BJ (cell line): ENCODE data around the gene SLC12A3. TPM values are rescaled to one million over a fixed set of nuclear protein-coding genes. Genes with fewer than 3 reads are reported as not detected.

Experiments used
- CTCF ChIA-PET: fragments of 350-600 bp; formaldehyde crosslinking; extraction: SDS; loops from one replicate; lab custom pipeline; 2021; ENCODE audit warnings: antibody characterized with exemption, inconsistent platforms; lab: Yijun Ruan, JAX
- POLR2A ChIA-PET: fragments of 300-600 bp; sonication (Branson Sonifier 250); formaldehyde crosslinking; extraction: SDS; loops from one replicate; lab custom pipeline; 2021; ENCODE audit warnings: antibody characterized with exemption; lab: Charles Lee
- DNase-seq: peaks from one replicate; pipeline ENCODE4 v3.0.0-alpha.2; 2011; ENCODE audit warnings: low read depth
- H3K27me3 ChIP-seq: 2 replicates; pipeline ENCODE4 v1.6.0; 2011; ENCODE audit warnings: low read length; ENCODE audit not compliant: control insufficient read depth, insufficient read depth
- H3K36me3 ChIP-seq: 2 replicates; pipeline ENCODE4 v1.5.1; 2011; ENCODE audit warnings: low read length; ENCODE audit not compliant: control insufficient read depth, insufficient read depth
- H3K4me3 ChIP-seq: 2 replicates; pipeline ENCODE4 v1.5.1; 2011; ENCODE audit warnings: low read depth, mild to moderate bottlenecking, control low read depth, low read length
- CTCF ChIP-seq: IDR thresholded peaks from 2 replicates; pipeline ENCODE4 v1.5.1; 2011; ENCODE audit warnings: low read depth, mild to moderate bottlenecking, control low read depth, inconsistent platforms, low read length, moderate library complexity; ENCODE audit not compliant: insufficient read depth
- polyA plus RNA-seq: library from polyadenylated mRNA; depleted of rRNA; stranded (reverse); fragments of >200 nt; gene quantifications from 2 replicates; pipeline ENCODE4 v1.2.3, GENCODE V29; 2011

The SLC12A3 gene
- polyA plus RNA-seq, 1 experiment = not detected

DNA sequence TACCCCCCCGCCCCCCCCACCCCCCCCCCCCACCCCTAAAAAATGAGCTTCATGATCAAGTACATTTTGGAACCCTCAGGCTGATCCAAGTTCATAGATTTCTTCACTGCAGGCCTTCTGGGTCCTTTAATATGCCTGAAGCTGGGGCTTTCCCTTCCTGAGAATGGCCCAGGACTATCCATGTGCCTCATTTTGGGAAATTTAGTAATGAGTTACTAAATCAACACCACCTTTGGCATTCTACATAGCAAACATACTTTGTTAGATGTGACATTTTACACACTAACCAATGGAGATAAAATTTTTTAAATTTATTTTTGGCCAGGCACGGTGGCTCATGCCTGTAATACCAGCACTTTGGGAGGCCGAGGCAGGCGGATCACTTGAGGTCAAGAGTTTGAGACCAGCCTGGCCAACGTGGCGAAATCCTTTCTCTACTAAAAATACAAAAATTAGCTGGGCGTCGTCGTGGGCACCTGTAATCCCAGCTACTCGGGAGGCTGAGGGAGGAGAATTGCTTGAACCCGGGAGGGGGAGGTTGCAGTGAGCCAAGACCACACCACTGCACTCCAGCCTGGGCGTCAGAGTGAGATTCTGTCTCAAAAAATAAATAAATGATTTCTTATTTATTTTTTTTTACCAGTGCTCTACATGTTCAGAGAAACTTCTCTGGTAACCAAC is 81.0 kb downstream of the SLC12A3 start:
- POLR2A ChIA-PET = no interaction called here

DNA sequence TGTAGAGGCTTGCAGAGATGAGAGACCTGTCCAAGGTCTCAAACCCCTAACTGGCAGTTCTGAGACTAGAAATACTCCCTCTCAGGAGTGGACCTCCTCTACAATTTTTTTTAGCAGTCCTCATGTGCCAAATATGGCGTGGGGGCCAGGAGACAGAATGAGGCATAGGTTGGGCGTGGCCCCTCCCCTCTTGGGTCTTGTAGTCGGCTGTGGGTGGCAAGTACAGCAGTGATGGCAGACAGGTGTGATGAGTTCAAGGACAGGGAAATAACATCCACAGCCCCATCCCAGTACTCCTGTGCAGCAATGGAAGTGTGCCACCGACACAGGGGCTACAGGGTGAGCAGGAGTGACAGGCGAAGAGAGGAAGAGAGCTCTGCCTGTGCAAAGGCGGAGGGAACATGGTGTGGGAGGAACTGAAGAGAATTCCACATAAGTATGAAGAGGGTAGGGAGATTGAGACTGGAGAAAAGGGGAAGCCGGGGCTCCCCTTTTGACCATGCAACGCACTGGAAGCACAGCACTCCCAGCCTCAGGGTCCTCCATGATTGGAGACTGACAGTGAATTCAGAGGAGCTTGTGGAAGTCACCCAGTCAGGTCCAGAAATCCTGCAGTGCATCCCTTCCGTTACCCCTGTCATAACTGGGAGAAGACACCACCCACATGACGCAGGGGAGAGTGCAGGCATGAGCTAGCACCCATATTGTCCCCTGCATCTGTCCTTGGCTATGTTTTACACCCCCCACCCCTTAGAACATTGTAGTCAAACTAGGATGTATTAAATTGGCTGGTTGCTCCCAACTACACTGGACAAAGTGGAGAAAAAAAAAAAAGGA is 82.0 kb downstream of the SLC12A3 start:
- Histone ChIP-seq H3K4me3 (no peak overlapping the region), H3K27me3 (no peaks in the 10 kb centered on the region), H3K36me3 (peaks cover 17% of the 10 kb centered on the region)
- no peak for DNase-seq
- ChIA-PET POLR2A (interaction anchor here (0.5 to 0.6 kb wide), 3 partner anchors 13 to 190 kb away, joined by 3 to 4 read pairs (median 3); no protein-coding TSS in a partner anchor), CTCF (interaction anchor here (1.4 to 1.6 kb wide), 2 partner anchors 18 to 153 kb away, joined by 3 to 6 read pairs; no protein-coding TSS in a partner anchor)
- TF ChIP-seq CTCF = no peak

More for the DNA sequence above, 81.0 kb downstream of the SLC12A3 start:
- peaks cover 24% of the 10 kb centered on the region for H3K36me3 ChIP-seq
- H3K4me3 ChIP-seq = no peak overlapping the region
- no peaks in the 10 kb centered on the region for H3K27me3 ChIP-seq
- TF ChIP-seq CTCF = no peak
- CTCF ChIA-PET = interaction anchor here (0.7 to 2.2 kb wide), 4 partner anchors 13 to 153 kb away, joined by 3 to 7 read pairs (median 4); no protein-coding TSS in a partner anchor
- no peak for DNase-seq

- peaks cover 14% of the 10 kb centered on the region for H3K36me3 ChIP-seq
- CTCF ChIA-PET = interaction anchor here (1.3 to 1.6 kb wide), 3 partner anchors 17 to 154 kb away, joined by 3 to 6 read pairs (median 5); no protein-coding TSS in a partner anchor
- POLR2A ChIA-PET = interaction anchor here (0.5 to 0.6 kb wide), 3 partner anchors 14 to 189 kb away, joined by 3 to 4 read pairs (median 3); no protein-coding TSS in a partner anchor
- no peak for DNase-seq
- no peak overlapping the region for H3K4me3 ChIP-seq
- no peak for TF ChIP-seq CTCF
- no peaks in the 10 kb centered on the region for H3K27me3 ChIP-seq
Observed at GRCh38 chr16:56947604-56947995, 82.6 kb downstream of the SLC12A3 start.

DNA sequence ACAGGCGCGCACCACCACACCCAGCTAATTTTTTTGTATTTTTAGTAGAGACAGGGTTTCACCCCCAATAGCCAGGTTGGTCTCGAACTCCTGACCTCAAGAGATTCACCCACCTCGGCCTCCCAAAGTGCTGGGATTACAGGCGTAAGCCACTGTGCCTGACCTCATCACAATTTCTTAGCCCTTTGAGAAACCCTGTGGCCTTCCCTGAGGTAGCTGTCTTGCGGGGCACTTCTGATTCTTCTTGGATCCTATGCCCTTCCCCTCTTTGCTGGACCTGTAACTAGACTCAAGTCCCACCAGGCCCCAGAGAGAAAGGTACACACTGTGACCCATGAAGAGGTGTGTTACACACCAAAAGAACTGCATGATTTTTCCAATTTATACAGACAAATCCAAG is 83.2 kb downstream of the SLC12A3 start:
- H3K36me3 ChIP-seq = peaks cover 9% of the 10 kb centered on the region
- ChIA-PET CTCF (interaction anchor here (1.3 to 1.6 kb wide), 3 partner anchors 16 to 81 kb away, joined by 3 to 5 read pairs (median 5); no protein-coding TSS in a partner anchor), POLR2A (no interaction called here)
- H3K27me3 ChIP-seq = no peaks in the 10 kb centered on the region
- H3K4me3 ChIP-seq = no peak overlapping the region
- TF ChIP-seq CTCF = no peak
- DNase-seq = no peak
